ENCODE measurements around the gene ITPRIPL2.

- TF ChIP-seq CTCF (IDR thresholded peaks at IDR 0.05; ENCODE audit: low read depth, low read length) (no peak), POLR2A (IDR thresholded peaks at IDR 0.05; ENCODE audit: extremely low read depth, insufficient read length) (no peak)
These were observed 30.1 kb upstream of the ITPRIPL2 start for GRCh38 chr16:19083670-19084069.

Measured in NB4 (cell line).